Activated CD4-positive, alpha-beta T cell treated with anti-CD3 and anti-CD28 coated beads, Interleukin-10, Interleukin-2, amounts not matched to agents 100 ng/mL and 50 ng/mL, durations not matched to agents 16 hours and 8 hours (primary cell): ENCODE results near the gene PCNX2.
A peak's percentile ranks its signal among the peaks of the same experiment; 100 is the strongest.

Experiments
- DNase-seq: peaks from one replicate; pipeline ENCODE4 v3.0.0-alpha.2; 2020

The PCNX2 gene

DNA sequence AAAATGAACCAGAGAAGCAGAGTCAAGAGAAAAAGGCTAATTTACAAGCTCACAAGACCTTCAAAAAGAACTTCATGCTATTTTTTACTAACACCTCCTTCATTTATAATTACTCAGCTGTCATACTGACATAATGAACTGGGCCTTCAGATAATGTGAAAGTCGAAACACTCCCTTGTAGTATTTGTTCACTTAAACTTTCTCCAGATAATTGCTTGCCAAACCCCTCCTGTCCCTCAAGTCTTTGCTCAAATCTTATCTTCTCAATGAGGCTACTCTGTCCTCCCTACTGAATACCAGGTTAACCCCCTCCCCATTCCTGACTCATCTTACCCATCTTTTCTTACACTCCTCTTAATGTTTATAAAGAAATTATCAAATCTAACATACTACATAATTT is 20.9 kb upstream of the PCNX2 start:
- no peak for DNase-seq

DNA sequence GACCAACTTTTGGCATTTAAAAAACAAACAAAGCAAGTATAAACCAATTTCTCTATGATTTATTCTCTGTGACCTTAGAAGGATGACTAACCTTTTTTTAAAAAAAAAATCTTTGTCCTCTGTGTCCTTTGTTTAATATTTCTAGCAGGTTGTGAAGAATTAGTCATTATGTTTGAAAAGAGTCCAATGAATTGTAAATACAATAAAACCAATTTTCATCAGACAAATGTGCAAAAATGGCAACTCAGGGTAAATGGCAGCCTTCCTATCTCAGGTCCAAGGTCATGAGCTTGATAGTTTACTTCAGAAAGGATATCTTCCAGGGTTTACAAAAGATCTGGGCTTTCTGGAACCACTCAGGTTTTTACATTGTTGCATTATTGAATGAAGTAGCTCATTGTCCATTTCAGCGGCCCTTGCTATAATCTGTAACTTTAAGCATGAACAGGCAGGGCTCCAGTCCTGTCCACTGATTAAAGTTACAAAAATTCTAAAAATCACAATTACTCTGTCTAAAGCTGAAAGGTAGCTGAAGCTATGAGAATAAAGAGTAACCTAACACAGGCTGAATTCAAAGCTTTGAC is 20.3 kb upstream of the PCNX2 start:
- no peak for DNase-seq

DNA sequence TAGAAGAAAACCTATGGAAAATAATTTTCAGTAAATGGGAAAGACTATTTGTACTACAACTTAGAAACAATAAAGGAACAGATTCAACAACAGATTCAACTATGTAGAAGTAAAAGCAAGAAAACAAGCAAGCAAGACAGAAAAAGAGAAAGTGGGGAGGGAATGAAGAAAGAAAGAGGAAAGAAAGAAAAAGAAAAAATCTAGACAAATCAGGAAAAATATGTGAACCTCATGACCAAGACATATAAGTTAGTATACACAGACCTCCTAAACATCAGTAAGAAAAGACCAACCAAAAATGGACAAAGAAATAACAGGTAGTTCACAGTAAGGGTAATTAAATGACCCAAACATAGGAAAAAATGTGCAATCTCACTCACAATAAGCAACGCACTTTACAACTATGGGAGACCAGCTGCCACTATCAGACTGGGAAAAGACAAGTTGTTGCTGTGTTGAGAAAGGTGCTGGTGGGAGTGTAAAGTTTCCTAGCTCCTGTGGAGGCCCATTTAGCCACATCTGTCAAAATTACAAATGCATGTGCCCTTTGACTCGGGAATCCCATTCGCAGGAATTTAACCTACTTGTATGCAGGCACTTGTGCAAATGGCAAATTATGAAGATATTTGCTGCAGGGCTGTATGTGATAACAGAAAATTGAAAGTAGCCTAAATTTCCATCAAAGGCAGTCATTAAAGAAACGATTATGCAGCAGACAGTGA is 18.1 kb upstream of the PCNX2 start:
- DNase-seq: no peak

GRCh38 chr1:233304489-233305102 is 9.1 kb upstream of the PCNX2 start:
- DNase-seq: peak; percentile 43

DNA sequence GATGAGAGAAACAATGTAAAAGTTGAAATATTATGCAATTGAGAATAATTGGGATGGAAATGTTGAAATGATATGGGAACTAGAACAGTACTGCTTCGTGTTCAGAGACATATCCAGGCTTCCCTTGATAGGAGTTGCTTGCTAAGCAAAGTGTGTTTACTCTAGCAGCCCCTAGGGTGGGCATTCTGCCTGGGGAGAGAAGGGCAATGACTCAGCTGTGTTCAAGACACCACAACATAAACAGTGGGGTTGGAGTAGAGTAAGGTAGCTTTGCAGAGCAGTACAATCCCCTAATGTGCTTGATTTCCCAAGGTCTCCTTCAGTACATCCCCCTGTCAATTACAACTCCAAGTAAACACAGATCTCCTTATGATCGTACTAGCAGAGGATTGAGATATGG is 4.8 kb upstream of the PCNX2 start:
- DNase-seq: no peak

- no peak for DNase-seq
Measured at GRCh38 chr1:233299450-233299849, 3.9 kb upstream of the PCNX2 start.

GRCh38 chr1:233295975-233296322 is 424 bp upstream of the PCNX2 start:
- no peak for DNase-seq

GRCh38 chr1:233294913-233295236 is 650 bp downstream of the PCNX2 start:
- peak; percentile 73 for DNase-seq

- DNase-seq: no peak
Measured at GRCh38 chr1:233293556-233294446, 1.7 kb downstream of the PCNX2 start.

GRCh38 chr1:233290396-233291034 is 5.0 kb downstream of the PCNX2 start:
- DNase-seq: no peak

GRCh38 chr1:233289676-233290075 is 5.8 kb downstream of the PCNX2 start:
- DNase-seq: no peak

GRCh38 chr1:233282582-233282886 is 13.0 kb downstream of the PCNX2 start:
- DNase-seq: no peak

GRCh38 chr1:233281711-233282581 is 13.6 kb downstream of the PCNX2 start:
- peak; percentile 71 for DNase-seq

DNA sequence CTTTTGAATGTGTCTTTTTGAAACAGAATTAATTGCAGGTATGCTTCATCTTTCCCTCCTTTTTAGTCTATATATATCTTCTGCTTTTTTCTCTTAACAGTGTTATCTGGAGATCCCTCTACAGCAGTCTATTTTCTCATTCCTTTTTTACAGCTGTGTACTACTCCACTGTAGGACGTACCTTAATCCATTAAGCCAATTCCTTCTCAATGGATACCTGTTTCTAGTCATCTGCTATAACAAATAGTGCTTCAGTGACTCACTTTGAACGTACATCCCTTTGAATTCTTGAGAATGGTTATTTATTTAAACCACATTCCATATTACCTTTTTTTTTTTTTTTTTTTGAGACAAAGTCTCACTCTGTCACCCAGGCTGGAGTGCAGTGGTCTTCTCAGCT is 15.6 kb downstream of the PCNX2 start:
- DNase-seq: no peak

- no peak for DNase-seq
Measured at GRCh38 chr1:233278631-233279030, 16.9 kb downstream of the PCNX2 start.

GRCh38 chr1:233277637-233278606 is 17.6 kb downstream of the PCNX2 start:
- DNase-seq: no peak

DNA sequence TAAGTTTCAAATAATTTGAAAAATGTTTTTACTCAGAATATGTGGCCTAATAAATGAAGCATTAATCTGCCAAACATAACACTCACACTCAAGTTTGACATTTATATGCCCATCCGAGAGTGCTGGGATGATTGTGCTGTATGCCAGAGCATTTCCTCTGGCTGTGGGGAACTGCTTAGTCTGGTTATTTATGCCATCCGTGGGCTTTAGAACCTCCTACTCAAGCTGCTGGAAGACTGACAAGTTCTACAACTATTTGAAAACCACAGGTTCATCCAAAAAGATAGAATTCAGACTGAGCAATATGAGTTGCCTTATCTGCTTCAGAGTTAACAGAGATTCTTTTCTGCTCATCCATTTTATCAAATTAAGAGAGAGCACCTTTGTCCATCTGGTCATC is 25.9 kb downstream of the PCNX2 start:
- peak; percentile 24 for DNase-seq

- peak; percentile 59 for DNase-seq
Measured at GRCh38 chr1:233268389-233269022, 27.0 kb downstream of the PCNX2 start.

DNA sequence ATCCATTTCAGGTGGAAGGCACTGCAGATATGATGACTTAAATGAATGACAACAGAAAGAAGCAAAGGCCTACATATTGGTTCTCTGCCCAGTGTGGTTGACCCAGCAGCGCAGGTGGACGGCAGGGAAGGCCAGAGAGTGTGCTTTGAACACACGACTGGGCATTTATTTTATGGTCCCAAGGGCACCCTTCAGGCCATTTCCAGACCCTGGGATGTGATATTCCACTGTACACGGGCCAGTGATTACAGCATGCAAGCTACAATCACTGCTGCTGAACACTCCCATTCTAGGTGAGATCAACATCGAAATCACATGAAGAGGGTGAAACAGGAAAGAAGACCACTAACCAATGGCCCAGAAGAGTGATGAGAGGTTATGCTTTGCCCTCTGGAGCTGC is 33.8 kb downstream of the PCNX2 start:
- DNase-seq: no peak

GRCh38 chr1:233261206-233261605 is 34.3 kb downstream of the PCNX2 start:
- DNase-seq: peak; percentile 69

DNA sequence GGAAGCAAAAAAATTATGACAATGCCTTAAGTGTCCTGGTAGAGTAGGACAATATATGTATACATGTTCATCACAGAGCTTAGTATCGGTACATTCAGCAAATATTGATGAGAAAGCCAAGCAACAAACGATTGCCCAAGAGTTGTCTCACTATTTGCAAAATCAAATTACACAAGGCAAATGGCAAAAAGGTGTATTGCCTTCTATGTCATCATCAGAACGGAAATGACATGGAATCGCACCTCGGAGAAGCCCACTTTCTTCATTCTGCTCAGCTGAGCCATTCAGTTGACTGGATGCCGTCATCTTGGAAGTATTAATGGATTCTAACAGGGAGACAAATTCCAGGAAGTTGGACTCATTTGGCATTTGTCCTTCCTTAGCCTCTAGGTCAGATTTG is 37.7 kb downstream of the PCNX2 start:
- DNase-seq: no peak
